ENCODE measurements around the gene TDRD7. TPM values are rescaled to one million over a fixed set of nuclear protein-coding genes. Genes with fewer than 3 reads are reported as not detected.

TDRD7 gene
- total RNA-seq, 1 donor from 2014 or later = 8.1 TPM

DNA sequence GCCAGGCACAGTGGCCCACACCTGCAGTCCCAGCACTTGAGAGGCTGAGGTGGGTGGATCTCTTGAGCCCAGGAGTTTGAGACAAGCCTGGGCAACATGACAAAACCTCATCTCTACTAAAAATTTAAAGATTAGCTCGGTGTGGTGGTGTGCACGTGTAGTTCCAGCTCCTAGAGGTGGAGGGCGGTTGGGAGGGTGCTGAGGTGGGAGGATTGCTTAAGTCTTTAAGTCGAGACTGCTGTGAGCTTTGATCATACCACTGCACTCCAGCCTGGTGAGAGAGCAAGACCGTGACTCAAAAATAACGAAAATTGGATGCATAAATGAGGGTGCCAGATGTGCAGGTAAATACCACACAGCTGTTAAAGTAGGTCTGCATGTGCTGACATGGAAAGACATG is 39.3 kb upstream of the TDRD7 start:
- H3K27ac Mint-ChIP-seq = no peak overlapping the region

DNA sequence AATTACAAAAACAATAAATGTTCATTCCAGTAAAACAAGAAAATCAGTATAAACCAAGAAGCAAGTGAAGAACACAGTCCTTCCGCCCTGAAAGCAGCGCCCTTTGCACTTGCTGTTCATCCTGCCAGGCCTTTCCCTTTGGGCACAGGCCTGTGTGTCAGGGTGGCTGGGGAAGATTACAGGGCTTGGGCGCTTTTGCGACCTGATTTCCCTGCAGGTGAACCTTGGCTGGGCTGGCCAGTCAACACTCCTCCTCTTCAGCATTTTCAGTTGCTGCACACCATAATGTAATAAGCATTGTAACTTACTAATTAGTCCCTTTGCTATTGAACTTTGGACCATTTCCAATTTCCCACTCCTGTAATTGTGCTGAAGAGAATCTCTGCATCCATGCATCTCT is 38.6 kb upstream of the TDRD7 start:
- TF ChIP-seq EZH2 (IDR thresholded peaks at IDR 0.05) (no peak), EZH2phosphoT487 (IDR thresholded peaks at IDR 0.05) (no peak)
- TF ChIP-seq, protein P1, sequence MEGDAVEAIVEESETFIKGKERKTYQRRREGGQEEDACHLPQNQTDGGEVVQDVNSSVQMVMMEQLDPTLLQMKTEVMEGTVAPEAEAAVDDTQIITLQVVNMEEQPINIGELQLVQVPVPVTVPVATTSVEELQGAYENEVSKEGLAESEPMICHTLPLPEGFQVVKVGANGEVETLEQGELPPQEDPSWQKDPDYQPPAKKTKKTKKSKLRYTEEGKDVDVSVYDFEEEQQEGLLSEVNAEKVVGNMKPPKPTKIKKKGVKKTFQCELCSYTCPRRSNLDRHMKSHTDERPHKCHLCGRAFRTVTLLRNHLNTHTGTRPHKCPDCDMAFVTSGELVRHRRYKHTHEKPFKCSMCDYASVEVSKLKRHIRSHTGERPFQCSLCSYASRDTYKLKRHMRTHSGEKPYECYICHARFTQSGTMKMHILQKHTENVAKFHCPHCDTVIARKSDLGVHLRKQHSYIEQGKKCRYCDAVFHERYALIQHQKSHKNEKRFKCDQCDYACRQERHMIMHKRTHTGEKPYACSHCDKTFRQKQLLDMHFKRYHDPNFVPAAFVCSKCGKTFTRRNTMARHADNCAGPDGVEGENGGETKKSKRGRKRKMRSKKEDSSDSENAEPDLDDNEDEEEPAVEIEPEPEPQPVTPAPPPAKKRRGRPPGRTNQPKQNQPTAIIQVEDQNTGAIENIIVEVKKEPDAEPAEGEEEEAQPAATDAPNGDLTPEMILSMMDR (IDR thresholded peaks at IDR 0.05) = no peak
- Histone ChIP-seq H3K9me3 (ENCODE audit: low read depth) (no peaks in the 10 kb centered on the region), H3K4me1 (no peaks in the 10 kb centered on the region), H3K9ac (no peak overlapping the region), H3K27me3 (no peaks in the 10 kb centered on the region), H3K4me2 (no peak overlapping the region), H2AFZ (replicated peaks) (no peak overlapping the region), H3F3A (ENCODE audit: low read depth) (no peaks in the 10 kb centered on the region), H3K79me2 (ENCODE audit: low read depth) (no peaks in the 10 kb centered on the region), H3K36me3 (no peaks in the 10 kb centered on the region), H3K27ac (no peak overlapping the region), H3K4me3 (no peak overlapping the region), H4K20me1 (ENCODE audit: low read depth) (no peaks in the 10 kb centered on the region)
- H3K4me1 Mint-ChIP-seq = no peaks in the 10 kb centered on the region
- no peak overlapping the region for H3K27ac Mint-ChIP-seq
- H3K27me3 Mint-ChIP-seq (ENCODE audit: insufficient read depth, low read depth) = peaks cover 3% of the 10 kb centered on the region
- H3K4me3 Mint-ChIP-seq = no peak overlapping the region
- peaks cover 20% of the 10 kb centered on the region for H3K9me3 Mint-ChIP-seq
- DNase-seq (ENCODE audit: low spot score) = no peak
- H3K36me3 Mint-ChIP-seq = peaks cover 20% of the 10 kb centered on the region

More for the DNA sequence above, 39.3 kb upstream of the TDRD7 start:
- Histone ChIP-seq H3K36me3 (no peaks in the 10 kb centered on the region), H3K4me3 (no peak overlapping the region), H3K79me2 (ENCODE audit: low read depth) (no peaks in the 10 kb centered on the region), H3K9me3 (ENCODE audit: low read depth) (no peaks in the 10 kb centered on the region), H4K20me1 (ENCODE audit: low read depth) (no peaks in the 10 kb centered on the region), H3K9ac (no peak overlapping the region), H3K27me3 (no peaks in the 10 kb centered on the region), H3F3A (ENCODE audit: low read depth) (no peaks in the 10 kb centered on the region), H3K4me1 (no peaks in the 10 kb centered on the region), H3K4me2 (no peak overlapping the region), H2AFZ (replicated peaks) (no peak overlapping the region), H3K27ac (no peak overlapping the region)
- Mint-ChIP-seq H3K4me3 (no peak overlapping the region), H3K36me3 (peaks cover 20% of the 10 kb centered on the region), H3K4me1 (no peaks in the 10 kb centered on the region), H3K27me3 (ENCODE audit: insufficient read depth, low read depth) (peaks cover 2% of the 10 kb centered on the region), H3K9me3 (peaks cover 20% of the 10 kb centered on the region)
- DNase-seq (ENCODE audit: low spot score) = no peak
- TF ChIP-seq EZH2phosphoT487 (IDR thresholded peaks at IDR 0.05) (no peak), EZH2 (IDR thresholded peaks at IDR 0.05) (no peak)
- TF ChIP-seq, protein P1 (IDR thresholded peaks at IDR 0.05) = no peak

DNA sequence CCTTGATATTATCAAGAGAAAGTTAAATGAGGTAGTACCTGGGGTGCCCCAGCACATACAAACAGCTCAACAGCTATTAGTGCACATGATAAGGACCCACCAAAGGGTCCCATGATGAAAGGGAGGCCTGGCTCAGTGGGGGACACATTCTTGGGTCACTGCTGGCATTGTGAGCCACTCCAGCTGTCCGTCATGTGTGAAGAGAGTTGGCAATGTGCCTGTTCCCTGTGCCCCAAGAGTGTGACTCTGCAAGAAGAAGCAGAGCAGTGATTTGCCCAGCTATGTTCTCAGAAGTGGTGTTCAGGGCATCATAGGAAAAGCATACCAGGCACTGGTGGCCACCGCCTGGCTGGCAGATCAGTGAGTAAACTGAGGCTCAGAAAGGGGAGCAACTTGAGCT is 37.1 kb upstream of the TDRD7 start:
- no peaks in the 10 kb centered on the region for H3K4me1 ChIP-seq
- H3K36me3 Mint-ChIP-seq = peaks cover 14% of the 10 kb centered on the region
- no peak overlapping the region for H3K9ac ChIP-seq
- no peak overlapping the region for H3K4me3 Mint-ChIP-seq
- H3K27me3 Mint-ChIP-seq (ENCODE audit: insufficient read depth, low read depth) = peaks cover 3% of the 10 kb centered on the region
- no peaks in the 10 kb centered on the region for H3K36me3 ChIP-seq
- H3K9me3 ChIP-seq (ENCODE audit: low read depth) = no peaks in the 10 kb centered on the region
- no peaks in the 10 kb centered on the region for H3K27me3 ChIP-seq
- H4K20me1 ChIP-seq (ENCODE audit: low read depth) = no peaks in the 10 kb centered on the region
- no peaks in the 10 kb centered on the region for H3K79me2 ChIP-seq (ENCODE audit: low read depth)
- no peak overlapping the region for H3K27ac Mint-ChIP-seq
- no peaks in the 10 kb centered on the region for H3K4me1 Mint-ChIP-seq
- no peak for TF ChIP-seq EZH2phosphoT487 (IDR thresholded peaks at IDR 0.05)
- no peak for TF ChIP-seq EZH2 (IDR thresholded peaks at IDR 0.05)
- TF ChIP-seq, protein P1 (IDR thresholded peaks at IDR 0.05) = no peak
- H3F3A ChIP-seq (ENCODE audit: low read depth) = no peaks in the 10 kb centered on the region
- H3K4me3 ChIP-seq = no peak overlapping the region
- H3K9me3 Mint-ChIP-seq = peaks cover 9% of the 10 kb centered on the region
- no peak overlapping the region for H2AFZ ChIP-seq (replicated peaks)
- DNase-seq (ENCODE audit: low spot score) = no peak
- no peak overlapping the region for H3K4me2 ChIP-seq
- no peak overlapping the region for H3K27ac ChIP-seq

Data from neural progenitor cell (in vitro differentiated cells).